A549 (cell line): ENCODE measurements around the gene AHCYL2. TPM values are rescaled to one million over a fixed set of nuclear protein-coding genes. Genes with fewer than 3 reads are reported as not detected.

Source experiments
- ATAC-seq, 2 experiments: fragments of 200-7000 bp in 1 of 2; fragments of >200 bp in 1 of 2; cut with Nextera tagmentation in 1 of 2; cut with Tn5 transposase in 1 of 2; 3 replicates each; pipeline versions ENCODE4 v1.8.0 to v1.9.1; 2018 to 2020; ENCODE audit warnings: mild to moderate bottlenecking in 1 of 2, moderate library complexity in 1 of 2
- CTCF ChIA-PET: fragments of 300-600 bp; sonication (Branson Sonifier 250); formaldehyde crosslinking; extraction: SDS; loops from one replicate; lab custom pipeline; 2021; ENCODE audit warnings: antibody characterized with exemption, inconsistent platforms; lab: Yijun Ruan, JAX
- POLR2A ChIA-PET: fragments of 350-600 bp; formaldehyde crosslinking; extraction: SDS; loops from one replicate; lab custom pipeline; 2021; ENCODE audit warnings: antibody characterized with exemption, inconsistent platforms; lab: Yijun Ruan, JAX
- DNase-seq, 2 experiments: peaks; one replicate each; pipeline versions ENCODE4 v3.0.0 to v3.0.0-alpha.2; 2011 to 2016; ENCODE audit warnings: low read depth in 1 of 2, low spot score in 1 of 2
- FAIRE-seq: peaks from 2 replicates; lab custom pipeline; 2011; peaks lifted over from hg19 to GRCh38; lab: Jason Lieb, UNC
- H3K27ac ChIP-seq, 2 experiments: fragments of >200 bp; sonication (Bioruptor Twin); formaldehyde crosslinking; 3 replicates each; pipeline ENCODE4 v1.5.1; 2016 to 2017
- H3K4me1 ChIP-seq: fragments of >200 bp; sonication (Bioruptor Twin); formaldehyde crosslinking; 3 replicates; pipeline ENCODE4 v1.6.1; 2016
- H3K4me2 ChIP-seq: fragments of >200 bp; sonication (Bioruptor Twin); formaldehyde crosslinking; 3 replicates; pipeline ENCODE4 v1.6.1; 2016
- H3K4me3 ChIP-seq: fragments of >200 bp; sonication (Bioruptor Twin); formaldehyde crosslinking; 3 replicates; pipeline ENCODE4 v1.5.1; 2016
- H3K9me3 ChIP-seq: fragments of >200 bp; sonication (Bioruptor Twin); formaldehyde crosslinking; 3 replicates; pipeline ENCODE4 v1.6.1; 2016
- BHLHE40 ChIP-seq: IDR thresholded peaks from 2 replicates; pipeline ENCODE4 v1.6.1; 2012; ENCODE audit warnings: low read depth, low read length, inconsistent platforms
- CBX8 ChIP-seq: fragments of 200-600 bp; sonication (generic); IDR thresholded peaks from 2 replicates; pipeline ENCODE4 v1.6.1; 2016
- CHD4 ChIP-seq: fragments of 200-600 bp; sonication (generic); IDR thresholded peaks from 2 replicates; pipeline ENCODE4 v1.6.1; 2016; ENCODE audit warnings: antibody characterized with exemption, mild to moderate bottlenecking, borderline replicate concordance
- CTCF ChIP-seq: fragments of >200 bp; sonication (Bioruptor Twin); formaldehyde crosslinking; IDR thresholded peaks from 3 replicates; pipeline ENCODE4 v1.5.1; 2016
- EHMT2 ChIP-seq: fragments of 200-600 bp; sonication (generic); IDR thresholded peaks from 2 replicates; pipeline ENCODE4 v1.6.1; 2016; ENCODE audit warnings: antibody characterized with exemption, low read depth, mild to moderate bottlenecking, moderate library complexity
- ELK1 ChIP-seq: fragments of 150-350 bp; IDR thresholded peaks from 2 replicates; pipeline ENCODE4 v1.6.1; 2014; ENCODE audit warnings: low read depth, mild to moderate bottlenecking, low read length
- ESRRA ChIP-seq: fragments of 150-350 bp; IDR thresholded peaks from 2 replicates; pipeline ENCODE4 v1.6.1; 2014; ENCODE audit warnings: mild to moderate bottlenecking, low read length, borderline replicate concordance
- FOSL2 ChIP-seq, 2 experiments: fragments of 450-650 bp in 1 of 2; fragments of >200 bp in 1 of 2; sonication (Bioruptor Twin) in 1 of 2; formaldehyde crosslinking; IDR thresholded peaks; 2 replicates each; pipeline versions ENCODE4 v1.5.0 to v1.6.1; 2016 to 2020; ENCODE audit warnings: mild to moderate bottlenecking in 1 of 2, moderate library complexity in 1 of 2
- GATA3 ChIP-seq: IDR thresholded peaks from 2 replicates; pipeline ENCODE4 v1.6.1; 2012; ENCODE audit warnings: borderline replicate concordance
- HEYL ChIP-seq: fragments of 250-450 bp; sonication (Bioruptor Pico); IDR thresholded peaks from 2 replicates; pipeline ENCODE4 v1.8.0; 2021; ENCODE audit warnings: mild to moderate bottlenecking, moderate library complexity
- HOXA7 ChIP-seq: fragments of 250-450 bp; sonication (Bioruptor Pico); IDR thresholded peaks from 2 replicates; pipeline ENCODE4 v1.5.0; 2020; ENCODE audit warnings: mild to moderate bottlenecking, moderate library complexity
- JUN ChIP-seq, 2 experiments: fragments of >200 bp; sonication (Bioruptor Twin); formaldehyde crosslinking; IDR thresholded peaks; 2 replicates in 1 of 2; 3 replicates in 1 of 2; pipeline ENCODE4 v1.6.1; 2016 to 2017
- KDM5A ChIP-seq: fragments of 200-600 bp; sonication (generic); IDR thresholded peaks from 2 replicates; pipeline ENCODE4 v1.6.1; 2016; ENCODE audit warnings: antibody characterized with exemption, mild to moderate bottlenecking
- MAFK ChIP-seq: fragments of 450-650 bp; IDR thresholded peaks from 2 replicates; pipeline ENCODE4 v1.6.1; 2014; ENCODE audit not compliant: partially characterized antibody
- MAX ChIP-seq: IDR thresholded peaks from 2 replicates; pipeline ENCODE4 v1.6.1; 2012
- NFE2L2 ChIP-seq: fragments of 150-350 bp; conservative IDR thresholded peaks from 2 replicates; pipeline ENCODE4 v1.6.1; 2014; ENCODE audit warnings: low read length
- PHF8 ChIP-seq: fragments of 200-600 bp; sonication (generic); IDR thresholded peaks from 2 replicates; pipeline ENCODE4 v1.6.1; 2016; ENCODE audit warnings: low read depth, mild to moderate bottlenecking, antibody characterized with exemption, moderate library complexity, borderline replicate concordance
- POLR2A ChIP-seq: IDR thresholded peaks from 2 replicates; pipeline ENCODE4 v1.6.1; 2012; ENCODE audit warnings: mild to moderate bottlenecking, low read length
- RAD21 ChIP-seq, 2 experiments: fragments of >200 bp in 1 of 2; sonication (Bioruptor Twin) in 1 of 2; formaldehyde crosslinking in 1 of 2; IDR thresholded peaks in 1 of 2; conservative IDR thresholded peaks in 1 of 2; 2 replicates in 1 of 2; 3 replicates in 1 of 2; pipeline ENCODE4 v1.6.1; 2012 to 2018; ENCODE audit warnings: inconsistent platforms in 1 of 2
- RARB ChIP-seq: fragments of 250-450 bp; sonication (Bioruptor Pico); IDR thresholded peaks from 2 replicates; pipeline ENCODE4 v1.8.0; 2021; ENCODE audit warnings: mild to moderate bottlenecking, moderate library complexity
- REST ChIP-seq: fragments of 200-600 bp; sonication (generic); IDR thresholded peaks from 2 replicates; pipeline ENCODE4 v1.6.1; 2016; ENCODE audit warnings: antibody characterized with exemption, mild to moderate bottlenecking, moderate library complexity
- RNF2 ChIP-seq: fragments of 200-600 bp; sonication (generic); IDR thresholded peaks from 2 replicates; pipeline ENCODE4 v1.6.1; 2016; ENCODE audit warnings: low read depth, mild to moderate bottlenecking, antibody characterized with exemption, moderate library complexity, borderline replicate concordance
- SMC3 ChIP-seq: fragments of >200 bp; sonication (Bioruptor Twin); formaldehyde crosslinking; IDR thresholded peaks from 3 replicates; pipeline ENCODE4 v1.6.1; 2018; ENCODE audit warnings: inconsistent platforms
- TFCP2L1 ChIP-seq: fragments of 250-450 bp; sonication (Bioruptor Pico); IDR thresholded peaks from 2 replicates; pipeline ENCODE4 v1.5.0; 2021; ENCODE audit warnings: mild to moderate bottlenecking
- ZFP36 ChIP-seq: fragments of 450-650 bp; IDR thresholded peaks from 2 replicates; pipeline ENCODE4 v1.6.1; 2014; ENCODE audit warnings: borderline replicate concordance; ENCODE audit not compliant: partially characterized antibody
- ZNF302 ChIP-seq: fragments of 250-450 bp; sonication (Bioruptor Pico); IDR thresholded peaks from 2 replicates; pipeline ENCODE4 v1.9.0; 2021; ENCODE audit warnings: inconsistent platforms, mild to moderate bottlenecking, moderate library complexity
- ZSCAN20 ChIP-seq: fragments of 250-450 bp; sonication (Bioruptor Pico); IDR thresholded peaks from 2 replicates; pipeline ENCODE4 v1.8.0; 2022; ENCODE audit warnings: mild to moderate bottlenecking, moderate library complexity
- WGBS: methylation state at CpG from one replicate; pipeline ENCODE4 v1.1.6; 2017; ENCODE audit errors: missing lambda C conversion rate; 5-methylcytosine and 5-hydroxymethylcytosine counted together
- polyA plus RNA-seq, 4 experiments: library from polyadenylated mRNA; depleted of rRNA in 3 of 4; stranded (reverse); fragments of >200 nt; fragmentation: RNase III in 1 of 4; extraction: RNeasy Plus Mini Kit Qiagen cat#74134 plus additional on column Dnase treatment in 1 of 4; gene quantifications; 2 replicates in 3 of 4; 3 replicates in 1 of 4; pipeline ENCODE4 v1.2.3, GENCODE V29; 2011 to 2017

The AHCYL2 gene
- polyA plus RNA-seq, 2 of the 4 experiments (the other 2 are of a cell fraction) = 10.8 to 25.9 TPM

- DNase-seq (peak; percentile 17 to 48), FAIRE-seq (no peak), ATAC-seq (peak; percentile 72 to 74)
- no peak; the same call in 1 of the 2 replicates for TF ChIP-seq RNF2
- TF ChIP-seq KDM5A = no peak
- no peak for TF ChIP-seq ZNF302 (CRISPR knock-in tag)
- peak; percentile 77 for TF ChIP-seq MAFK
- TF ChIP-seq HEYL (CRISPR knock-in tag) = no peak
- no peak for TF ChIP-seq REST
- no peak for TF ChIP-seq SMC3
- peak; percentile 51; the same call in 1 of the 2 replicates for TF ChIP-seq MAX
- TF ChIP-seq ZSCAN20 (CRISPR knock-in tag) = no peak
- TF ChIP-seq POLR2A = peak; percentile 25
- TF ChIP-seq PHF8 = peak; percentile 37; the same call in 1 of the 2 replicates
- no peak for TF ChIP-seq ZFP36
- TF ChIP-seq ELK1 = no peak
- no peak for TF ChIP-seq CBX8
- TF ChIP-seq RARB = no peak
- no peak for TF ChIP-seq NFE2L2
- TF ChIP-seq EHMT2 = no peak
- 0 out of 5 replicates have a peak, but pooled peaks of 1 of the 2 experiments have one; percentile 26 for TF ChIP-seq JUN (IDR thresholded peaks at IDR 0.05)
- no peak for TF ChIP-seq HOXA7
- Histone ChIP-seq H3K4me3 (peak overlapping the region; percentile 87), H3K4me1 (peaks cover 12% of the 10 kb centered on the region), H3K27ac (peak overlapping the region; percentile 88 to 97), H3K9me3 (no peaks in the 10 kb centered on the region), H3K4me2 (peak overlapping the region; percentile 89)
- POLR2A ChIA-PET = interaction anchor here (2.0 kb wide), 1 partner anchor 25 kb away, joined by 6 read pairs; no protein-coding TSS in a partner anchor
- WGBS = 17% methylated on average over 9 of the region's 83 CpGs
- CTCF ChIA-PET = interaction anchor here (0.7 to 2.6 kb wide), 6 partner anchors 12 to 467 kb away, joined by 3 to 12 read pairs (median 4); no protein-coding TSS in a partner anchor
These were observed 35.8 kb upstream of the AHCYL2 start for GRCh38 chr7:129188892-129189660.

GRCh38 chr7:129189661-129190310, 35.0 kb upstream of the AHCYL2 start:
- ATAC-seq = no peak
- TF ChIP-seq CTCF (no peak), ELK1 (no peak), SMC3 (no peak), RAD21 (conservative IDR thresholded peaks at IDR 0.05 in 1 of 2, IDR thresholded peaks at IDR 0.05 in 1 of 2) (no peak), CHD4 (no peak), MAX (no peak), BHLHE40 (no peak), GATA3 (no peak), FOSL2 (IDR thresholded peaks at IDR 0.05) (no peak), FOSL2 (CRISPR knock-in tag; IDR thresholded peaks at IDR 0.05) (no peak), TFCP2L1 (no peak), ESRRA (no peak)

More at GRCh38 chr7:129189661-129190310, 35.0 kb upstream of the AHCYL2 start:
- DNase-seq = no peak
- POLR2A ChIA-PET = interaction anchor here (2.0 kb wide), 1 partner anchor 26 kb away, joined by 6 read pairs; no protein-coding TSS in a partner anchor
- Histone ChIP-seq H3K27ac (peak overlapping the region; percentile 88 to 97; a peak in 5 of 6 replicates), H3K9me3 (no peaks in the 10 kb centered on the region), H3K4me2 (peak overlapping the region; percentile 89), H3K4me1 (peaks cover 12% of the 10 kb centered on the region), H3K4me3 (peak overlapping the region; percentile 87)
- 74% methylated on average over 13 of the region's 13 CpGs for WGBS
- no peak for FAIRE-seq
- CTCF ChIA-PET = interaction anchor here (1.0 to 2.6 kb wide), 3 partner anchors 26 to 135 kb away, joined by 3 to 12 read pairs (median 4); partner anchors contain the start of gene TNPO3
